ENCODE data around the gene KIAA1217. TPM values are rescaled to one million over a fixed set of nuclear protein-coding genes. Genes with fewer than 3 reads are reported as not detected.

The KIAA1217 gene
- polyA plus RNA-seq, 1 experiment: 2.2 TPM

- POLR2A ChIA-PET: no interaction called here
- TF ChIP-seq CTCF (IDR thresholded peaks at IDR 0.05; ENCODE audit: insufficient read depth, low read depth, low read length): no peak
- Histone ChIP-seq H3K36me3 (ENCODE audit: control insufficient read depth, insufficient read depth, low read length) (no peaks in the 10 kb centered on the region), H3K27me3 (ENCODE audit: control insufficient read depth, insufficient read depth, low read length) (no peaks in the 10 kb centered on the region), H3K4me3 (ENCODE audit: low read depth, low read length) (no peak overlapping the region)
- CTCF ChIA-PET: interaction anchor here (0.7 kb wide), 1 partner anchor 304 kb away, joined by 3 read pairs; no protein-coding TSS in a partner anchor
- no peak for DNase-seq (ENCODE audit: low read depth)
Measured at GRCh38 chr10:24213881-24214280, 4.9 kb downstream of the KIAA1217 start.

DNA sequence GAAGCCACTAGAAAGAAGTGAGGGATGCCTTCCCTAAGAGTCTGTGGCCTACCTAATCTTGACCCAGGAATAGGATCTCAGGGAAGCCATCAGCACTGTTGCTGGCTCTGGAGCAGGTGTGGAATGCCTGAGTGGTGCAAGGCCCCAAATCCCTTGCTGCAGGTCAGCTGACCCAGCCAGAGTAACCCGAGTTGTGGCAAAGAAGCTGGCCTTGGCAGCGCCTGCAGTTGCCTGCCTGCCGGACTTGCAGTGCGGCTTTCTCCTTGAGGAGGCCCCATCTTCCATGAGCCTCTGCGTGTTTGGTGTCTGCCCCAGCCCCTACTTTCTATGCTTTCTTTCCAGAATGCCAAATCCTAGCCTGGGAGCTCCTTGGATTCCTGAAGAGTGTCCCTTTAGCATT is 5.8 kb downstream of the KIAA1217 start:
- H3K27me3 ChIP-seq (ENCODE audit: control insufficient read depth, insufficient read depth, low read length): no peaks in the 10 kb centered on the region
- H3K4me3 ChIP-seq (ENCODE audit: low read depth, low read length): no peak overlapping the region
- H3K36me3 ChIP-seq (ENCODE audit: control insufficient read depth, insufficient read depth, low read length): no peaks in the 10 kb centered on the region
- ChIA-PET POLR2A (no interaction called here), CTCF (no interaction called here)
- DNase-seq (ENCODE audit: low read depth): no peak
- TF ChIP-seq CTCF (IDR thresholded peaks at IDR 0.05; ENCODE audit: insufficient read depth, low read depth, low read length): no peak

DNA sequence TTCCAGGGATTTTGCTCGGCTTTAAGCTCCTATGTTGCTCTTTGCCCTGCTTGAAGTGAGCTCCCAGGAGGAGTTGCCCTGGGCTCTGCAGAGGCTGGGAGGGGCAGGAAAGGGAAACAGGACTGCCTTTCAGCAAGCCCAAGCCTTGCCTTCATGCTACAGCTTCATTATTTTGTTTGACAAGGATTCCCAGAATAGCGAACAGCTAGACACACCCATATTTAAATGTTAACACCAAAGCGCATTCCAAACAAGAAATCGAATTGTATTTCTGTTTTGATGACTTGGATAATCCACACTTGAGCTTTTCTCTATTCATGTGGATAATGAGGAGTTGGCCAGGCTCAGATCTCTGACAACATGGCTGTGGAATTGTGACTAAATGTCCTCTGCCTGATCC is 6.3 kb downstream of the KIAA1217 start:
- TF ChIP-seq CTCF (IDR thresholded peaks at IDR 0.05; ENCODE audit: insufficient read depth, low read depth, low read length): no peak
- Histone ChIP-seq H3K27me3 (ENCODE audit: control insufficient read depth, insufficient read depth, low read length) (no peaks in the 10 kb centered on the region), H3K4me3 (ENCODE audit: low read depth, low read length) (no peak overlapping the region), H3K36me3 (ENCODE audit: control insufficient read depth, insufficient read depth, low read length) (no peaks in the 10 kb centered on the region)
- ChIA-PET CTCF (no interaction called here), POLR2A (no interaction called here)
- DNase-seq (ENCODE audit: low read depth): no peak

DNA sequence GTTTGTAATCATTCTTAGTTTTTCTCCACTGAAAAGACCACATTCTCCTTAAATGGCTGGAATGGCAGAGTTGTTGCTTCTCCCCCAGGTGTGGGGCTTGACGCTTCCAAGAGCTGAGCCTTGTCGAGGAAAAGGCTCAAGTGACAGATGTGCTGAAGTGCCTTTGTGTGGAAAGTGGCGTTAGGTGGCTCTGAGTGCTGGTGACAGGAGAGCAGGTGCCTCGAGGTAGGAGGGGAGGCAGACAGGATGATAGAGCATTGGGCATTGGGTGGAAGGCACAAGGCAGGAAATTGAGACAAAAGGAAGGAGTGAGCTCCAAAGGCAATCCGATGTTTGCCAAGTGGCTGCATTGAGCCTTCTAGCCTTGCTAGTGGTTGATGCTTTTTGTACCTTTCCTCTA is 6.7 kb downstream of the KIAA1217 start:
- DNase-seq (ENCODE audit: low read depth): no peak
- ChIA-PET POLR2A (no interaction called here), CTCF (no interaction called here)
- Histone ChIP-seq H3K27me3 (ENCODE audit: control insufficient read depth, insufficient read depth, low read length) (no peaks in the 10 kb centered on the region), H3K36me3 (ENCODE audit: control insufficient read depth, insufficient read depth, low read length) (no peaks in the 10 kb centered on the region), H3K4me3 (ENCODE audit: low read depth, low read length) (no peak overlapping the region)
- TF ChIP-seq CTCF (IDR thresholded peaks at IDR 0.05; ENCODE audit: insufficient read depth, low read depth, low read length): no peak

DNA sequence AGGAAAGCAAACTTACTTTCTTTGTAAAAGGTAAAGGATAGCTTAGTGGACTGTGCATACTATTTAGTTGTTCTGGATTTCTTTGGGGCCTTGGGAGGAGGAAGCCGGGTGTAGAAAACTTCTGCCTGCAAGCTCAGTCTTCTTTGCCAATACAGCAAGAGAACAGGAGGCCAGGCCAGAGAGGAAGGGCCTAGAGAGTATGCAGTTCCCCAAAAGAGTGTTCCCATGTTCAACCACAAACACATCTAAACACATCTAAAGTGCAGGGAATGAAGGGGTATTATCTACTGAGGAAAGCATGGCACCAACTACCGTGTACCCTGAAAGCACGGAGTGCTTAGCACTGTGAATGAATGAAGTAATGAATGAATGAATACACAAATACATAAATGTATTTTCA is 11.0 kb downstream of the KIAA1217 start:
- Histone ChIP-seq H3K27me3 (ENCODE audit: control insufficient read depth, insufficient read depth, low read length) (no peaks in the 10 kb centered on the region), H3K36me3 (ENCODE audit: control insufficient read depth, insufficient read depth, low read length) (no peaks in the 10 kb centered on the region), H3K4me3 (ENCODE audit: low read depth, low read length) (no peak overlapping the region)
- no peak for TF ChIP-seq CTCF (IDR thresholded peaks at IDR 0.05; ENCODE audit: insufficient read depth, low read depth, low read length)
- CTCF ChIA-PET: interaction anchor here (1.5 kb wide), 1 partner anchor 142 kb away, joined by 4 read pairs; no protein-coding TSS in a partner anchor
- no peak for DNase-seq (ENCODE audit: low read depth)
- POLR2A ChIA-PET: no interaction called here

Measured in BJ (cell line).